Osteoblast (primary cell): ENCODE data around the gene SRSF3. TPM values are rescaled to one million over a fixed set of nuclear protein-coding genes. Genes with fewer than 3 reads are reported as not detected.

Source experiments
- DNase-seq: peaks from one replicate; pipeline ENCODE4 v3.0.0; 2011; ENCODE audit warnings: low spot score, mixed read lengths; ENCODE audit not compliant: insufficient read length; ENCODE audit errors: missing footprints
- H2AFZ ChIP-seq: 2 replicates; pipeline ENCODE4 v1.6.0; 2011; ENCODE audit warnings: mild to moderate bottlenecking, low read length
- H3K27ac ChIP-seq: 2 replicates; pipeline ENCODE4 v1.5.1; 2011; ENCODE audit warnings: mild to moderate bottlenecking, low read depth, low read length, moderate library complexity
- H3K27me3 ChIP-seq: 2 replicates; pipeline ENCODE4 v1.6.0; 2012; ENCODE audit warnings: mild to moderate bottlenecking, control low read depth, inconsistent platforms, low read length, moderate library complexity; ENCODE audit not compliant: insufficient read depth
- H3K36me3 ChIP-seq: 2 replicates; pipeline ENCODE4 v1.5.1; 2011; ENCODE audit warnings: mild to moderate bottlenecking, low read length, control low read depth, moderate library complexity; ENCODE audit not compliant: insufficient read depth
- H3K4me1 ChIP-seq: 2 replicates; pipeline ENCODE4 v1.5.1; 2011; ENCODE audit warnings: mild to moderate bottlenecking, low read length, control low read depth, moderate library complexity; ENCODE audit not compliant: insufficient read depth
- H3K4me2 ChIP-seq: 2 replicates; pipeline ENCODE4 v1.6.0; 2011; ENCODE audit warnings: mild to moderate bottlenecking, low read length; ENCODE audit not compliant: insufficient read depth
- H3K4me3 ChIP-seq: fragments of 200-600 bp; sonication (generic); 3 replicates; pipeline ENCODE4 v1.5.1; 2012; ENCODE audit warnings: mild to moderate bottlenecking, low read length, inconsistent platforms; ENCODE audit not compliant: insufficient read depth
- H3K79me2 ChIP-seq: 2 replicates; pipeline ENCODE4 v1.6.0; 2012; ENCODE audit warnings: mild to moderate bottlenecking, low read length, control low read depth, inconsistent platforms; ENCODE audit not compliant: insufficient read depth
- H3K9me3 ChIP-seq: 2 replicates; pipeline ENCODE4 v1.5.1; 2011; ENCODE audit warnings: low read depth, low read length, control low read depth
- H4K20me1 ChIP-seq: 2 replicates; pipeline ENCODE4 v1.6.0; 2012; ENCODE audit warnings: mild to moderate bottlenecking, low read length, control low read depth; ENCODE audit not compliant: insufficient read depth
- total RNA-seq: library from RNA; depleted of rRNA; stranded (reverse); fragments of >200 nt; gene quantifications from 2 replicates; pipeline ENCODE4 v1.2.3, GENCODE V29; 2012
- TF ChIP-seq, protein P1 (sequence below): IDR thresholded peaks from 2 replicates; pipeline ENCODE4 v1.5.1; 2011; ENCODE audit warnings: mild to moderate bottlenecking, low read depth, low read length, moderate library complexity; ENCODE audit errors: extremely low read depth

SRSF3 gene
- total RNA-seq, 1 donor, result 289 TPM

DNA sequence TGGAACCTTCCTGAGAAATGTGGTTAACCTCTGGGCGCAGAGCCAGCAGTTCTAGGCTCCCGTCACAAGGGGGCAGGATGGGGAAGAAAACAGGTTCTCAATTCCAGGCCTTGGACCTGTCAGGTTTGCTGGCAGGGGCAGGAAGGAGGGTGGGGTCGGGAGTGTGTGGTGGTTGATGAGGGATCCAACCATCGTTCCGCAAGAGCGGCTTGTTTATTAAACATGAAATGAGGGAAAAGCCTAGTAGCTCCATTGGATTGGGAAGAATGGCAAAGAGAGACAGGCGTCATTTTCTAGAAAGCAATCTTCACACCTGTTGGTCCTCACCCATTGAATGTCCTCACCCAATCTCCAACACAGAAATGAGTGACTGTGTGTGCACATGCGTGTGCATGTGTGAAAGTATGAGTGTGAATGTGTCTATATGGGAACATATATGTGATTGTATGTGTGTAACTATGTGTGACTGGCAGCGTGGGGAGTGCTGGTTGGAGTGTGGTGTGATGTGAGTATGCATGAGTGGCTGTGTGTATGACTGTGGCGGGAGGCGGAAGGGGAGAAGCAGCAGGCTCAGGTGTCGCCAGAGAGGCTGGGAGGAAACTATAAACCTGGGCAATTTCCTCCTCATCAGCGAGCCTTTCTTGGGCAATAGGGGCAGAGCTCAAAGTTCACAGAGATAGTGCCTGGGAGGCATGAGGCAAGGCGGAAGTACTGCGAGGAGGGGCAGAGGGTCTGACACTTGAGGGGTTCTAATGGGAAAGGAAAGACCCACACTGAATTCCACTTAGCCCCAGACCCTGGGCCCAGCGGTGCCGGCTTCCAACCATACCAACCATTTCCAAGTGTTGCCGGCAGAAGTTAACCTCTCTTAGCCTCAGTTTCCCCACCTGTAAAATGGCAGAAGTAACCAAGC, 29.6 kb downstream of the SRSF3 start:
- Histone ChIP-seq H3K36me3 (no peaks in the 10 kb centered on the region), H3K27me3 (no peaks in the 10 kb centered on the region), H3K79me2 (peaks cover 11% of the 10 kb centered on the region), H3K9me3 (no peaks in the 10 kb centered on the region), H3K27ac (no peak overlapping the region), H3K4me2 (no peak overlapping the region), H2AFZ (no peak overlapping the region), H4K20me1 (peaks cover 10% of the 10 kb centered on the region), H3K4me3 (no peak overlapping the region), H3K4me1 (peaks cover 26% of the 10 kb centered on the region)
- TF ChIP-seq, protein P1, sequence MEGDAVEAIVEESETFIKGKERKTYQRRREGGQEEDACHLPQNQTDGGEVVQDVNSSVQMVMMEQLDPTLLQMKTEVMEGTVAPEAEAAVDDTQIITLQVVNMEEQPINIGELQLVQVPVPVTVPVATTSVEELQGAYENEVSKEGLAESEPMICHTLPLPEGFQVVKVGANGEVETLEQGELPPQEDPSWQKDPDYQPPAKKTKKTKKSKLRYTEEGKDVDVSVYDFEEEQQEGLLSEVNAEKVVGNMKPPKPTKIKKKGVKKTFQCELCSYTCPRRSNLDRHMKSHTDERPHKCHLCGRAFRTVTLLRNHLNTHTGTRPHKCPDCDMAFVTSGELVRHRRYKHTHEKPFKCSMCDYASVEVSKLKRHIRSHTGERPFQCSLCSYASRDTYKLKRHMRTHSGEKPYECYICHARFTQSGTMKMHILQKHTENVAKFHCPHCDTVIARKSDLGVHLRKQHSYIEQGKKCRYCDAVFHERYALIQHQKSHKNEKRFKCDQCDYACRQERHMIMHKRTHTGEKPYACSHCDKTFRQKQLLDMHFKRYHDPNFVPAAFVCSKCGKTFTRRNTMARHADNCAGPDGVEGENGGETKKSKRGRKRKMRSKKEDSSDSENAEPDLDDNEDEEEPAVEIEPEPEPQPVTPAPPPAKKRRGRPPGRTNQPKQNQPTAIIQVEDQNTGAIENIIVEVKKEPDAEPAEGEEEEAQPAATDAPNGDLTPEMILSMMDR, result peak; percentile 81
- peak; percentile 89 for DNase-seq

DNA sequence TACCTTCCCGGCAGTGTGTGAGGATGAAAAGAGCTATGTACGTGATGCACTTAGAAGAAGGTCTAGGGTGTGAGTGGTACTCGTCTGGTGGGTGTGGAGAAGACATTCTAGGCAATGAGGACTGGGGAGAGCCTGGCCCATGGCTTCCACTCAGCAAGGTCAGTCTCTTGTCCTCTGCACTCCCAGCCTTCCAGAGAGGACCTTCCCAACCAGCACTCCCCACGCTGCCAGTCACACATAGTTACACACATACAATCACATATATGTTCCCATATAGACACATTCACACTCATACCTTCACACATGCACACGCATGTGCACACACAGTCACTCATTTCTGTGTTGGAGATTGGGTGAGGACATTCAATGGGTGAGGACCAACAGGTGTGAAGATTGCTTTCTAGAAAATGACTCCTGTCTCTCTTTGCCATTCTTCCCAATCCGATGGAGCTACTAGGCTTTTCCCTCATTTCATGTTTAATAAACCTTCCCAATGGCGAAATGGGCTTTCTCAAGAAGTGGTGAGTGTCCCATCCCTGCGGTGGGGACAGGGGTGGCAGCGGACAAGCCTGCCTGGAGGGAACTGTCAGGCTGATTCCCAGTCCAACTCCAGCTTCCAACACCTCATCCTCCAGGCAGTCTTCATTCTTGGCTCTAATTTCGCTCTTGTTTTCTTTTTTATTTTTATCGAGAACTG, 30.4 kb downstream of the SRSF3 start:
- H3K27ac ChIP-seq, result peak overlapping the region; percentile 6
- no peaks in the 10 kb centered on the region for H3K9me3 ChIP-seq
- H3K79me2 ChIP-seq, result peaks cover 11% of the 10 kb centered on the region
- peak overlapping the region; percentile 10 for H3K4me3 ChIP-seq
- peaks cover 26% of the 10 kb centered on the region for H3K4me1 ChIP-seq
- no peaks in the 10 kb centered on the region for H3K27me3 ChIP-seq
- H3K36me3 ChIP-seq, result no peaks in the 10 kb centered on the region
- H2AFZ ChIP-seq, result peak overlapping the region; percentile 16
- H4K20me1 ChIP-seq, result peaks cover 10% of the 10 kb centered on the region
- DNase-seq, result peak; percentile 13
- TF ChIP-seq, protein P1, result no peak
- H3K4me2 ChIP-seq, result peak overlapping the region; percentile 62

DNA sequence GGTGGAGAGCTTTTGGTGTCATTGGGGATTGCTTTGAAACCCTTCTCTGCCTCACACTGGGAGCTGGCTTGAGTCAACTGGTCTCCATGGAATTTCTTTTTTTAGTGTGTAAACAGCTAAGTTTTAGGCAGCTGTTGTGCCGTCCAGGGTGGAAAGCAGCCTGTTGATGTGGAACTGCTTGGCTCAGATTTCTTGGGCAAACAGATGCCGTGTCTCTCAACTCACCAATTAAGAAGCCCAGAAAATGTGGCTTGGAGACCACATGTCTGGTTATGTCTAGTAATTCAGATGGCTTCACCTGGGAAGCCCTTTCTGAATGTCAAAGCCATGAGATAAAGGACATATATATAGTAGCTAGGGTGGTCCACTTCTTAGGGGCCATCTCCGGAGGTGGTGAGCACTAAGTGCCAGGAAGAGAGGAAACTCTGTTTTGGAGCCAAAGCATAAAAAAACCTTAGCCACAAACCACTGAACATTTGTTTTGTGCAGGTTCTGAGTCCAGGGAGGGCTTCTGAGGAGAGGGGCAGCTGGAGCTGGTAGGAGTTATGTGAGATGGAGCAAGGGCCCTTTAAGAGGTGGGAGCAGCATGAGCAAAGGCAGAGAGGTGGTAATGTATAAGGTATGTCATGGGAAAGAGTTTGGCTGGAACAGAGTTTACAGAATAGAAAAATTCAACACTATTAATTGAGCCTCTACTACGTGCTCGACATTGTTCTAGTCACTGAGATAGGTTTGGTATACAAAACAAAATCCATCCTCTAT, 31.2 kb downstream of the SRSF3 start:
- no peaks in the 10 kb centered on the region for H3K27me3 ChIP-seq
- H3K9me3 ChIP-seq, result no peaks in the 10 kb centered on the region
- H3K27ac ChIP-seq, result peak overlapping the region; percentile 38
- peaks cover 26% of the 10 kb centered on the region for H3K4me1 ChIP-seq
- peak overlapping the region; percentile 10 for H3K4me3 ChIP-seq
- TF ChIP-seq, protein P1, result no peak
- peaks cover 10% of the 10 kb centered on the region for H4K20me1 ChIP-seq
- peaks cover 11% of the 10 kb centered on the region for H3K79me2 ChIP-seq
- no peaks in the 10 kb centered on the region for H3K36me3 ChIP-seq
- peak; percentile 96 for DNase-seq
- peak overlapping the region; percentile 62 for H3K4me2 ChIP-seq
- H2AFZ ChIP-seq, result peak overlapping the region; percentile 16
